ENCODE data around the gene SLC4A5.

SLC4A5 gene, protein sequence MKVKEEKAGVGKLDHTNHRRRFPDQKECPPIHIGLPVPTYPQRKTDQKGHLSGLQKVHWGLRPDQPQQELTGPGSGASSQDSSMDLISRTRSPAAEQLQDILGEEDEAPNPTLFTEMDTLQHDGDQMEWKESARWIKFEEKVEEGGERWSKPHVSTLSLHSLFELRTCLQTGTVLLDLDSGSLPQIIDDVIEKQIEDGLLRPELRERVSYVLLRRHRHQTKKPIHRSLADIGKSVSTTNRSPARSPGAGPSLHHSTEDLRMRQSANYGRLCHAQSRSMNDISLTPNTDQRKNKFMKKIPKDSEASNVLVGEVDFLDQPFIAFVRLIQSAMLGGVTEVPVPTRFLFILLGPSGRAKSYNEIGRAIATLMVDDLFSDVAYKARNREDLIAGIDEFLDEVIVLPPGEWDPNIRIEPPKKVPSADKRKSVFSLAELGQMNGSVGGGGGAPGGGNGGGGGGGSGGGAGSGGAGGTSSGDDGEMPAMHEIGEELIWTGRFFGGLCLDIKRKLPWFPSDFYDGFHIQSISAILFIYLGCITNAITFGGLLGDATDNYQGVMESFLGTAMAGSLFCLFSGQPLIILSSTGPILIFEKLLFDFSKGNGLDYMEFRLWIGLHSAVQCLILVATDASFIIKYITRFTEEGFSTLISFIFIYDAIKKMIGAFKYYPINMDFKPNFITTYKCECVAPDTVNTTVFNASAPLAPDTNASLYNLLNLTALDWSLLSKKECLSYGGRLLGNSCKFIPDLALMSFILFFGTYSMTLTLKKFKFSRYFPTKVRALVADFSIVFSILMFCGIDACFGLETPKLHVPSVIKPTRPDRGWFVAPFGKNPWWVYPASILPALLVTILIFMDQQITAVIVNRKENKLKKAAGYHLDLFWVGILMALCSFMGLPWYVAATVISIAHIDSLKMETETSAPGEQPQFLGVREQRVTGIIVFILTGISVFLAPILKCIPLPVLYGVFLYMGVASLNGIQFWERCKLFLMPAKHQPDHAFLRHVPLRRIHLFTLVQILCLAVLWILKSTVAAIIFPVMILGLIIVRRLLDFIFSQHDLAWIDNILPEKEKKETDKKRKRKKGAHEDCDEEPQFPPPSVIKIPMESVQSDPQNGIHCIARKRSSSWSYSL

DNA sequence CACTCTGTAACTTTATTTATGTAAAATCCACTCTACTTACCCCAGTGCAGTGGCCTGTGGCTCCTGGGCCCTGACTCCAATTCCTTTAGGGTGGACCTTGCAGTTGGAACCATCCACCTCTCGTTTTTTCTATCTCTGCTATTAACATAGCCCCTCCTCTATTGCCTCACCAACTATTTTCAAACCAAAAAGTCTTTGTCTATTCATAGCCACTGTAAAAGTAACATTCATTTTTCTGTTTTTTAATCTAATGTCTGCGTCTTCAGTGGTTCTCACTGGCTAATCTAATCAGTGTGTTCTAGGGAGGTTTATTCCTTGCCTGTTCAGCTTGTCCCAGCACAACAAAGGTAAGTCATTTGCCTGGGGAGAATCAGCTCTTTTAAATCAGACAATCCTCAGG is at the start of gene SLC4A5:
Gene SLC4A5, minus strand, starts transcription at position 101 of the 400 bp plus-strand sequence. CDS start 28,393 bp downstream, outside the sequence.
- no peak for DNase-seq (ENCODE audit: low read depth)

DNA sequence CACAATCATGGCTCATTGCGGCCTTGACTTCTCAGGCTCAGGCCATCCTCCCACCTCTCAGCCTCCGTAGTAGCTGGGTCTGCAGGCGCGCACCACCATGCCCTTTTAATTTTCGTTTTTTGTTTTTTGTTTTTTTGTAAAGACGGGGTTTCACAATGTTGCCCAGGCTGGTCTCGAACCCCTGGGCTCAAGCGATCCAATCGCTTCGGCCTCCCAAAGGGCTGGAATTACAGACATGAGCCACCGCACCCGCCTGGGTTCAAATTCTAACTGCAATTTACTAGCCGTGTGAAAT is 49.2 kb upstream of the SLC4A5 start:
- DNase-seq (ENCODE audit: low read depth) = no peak

DNA sequence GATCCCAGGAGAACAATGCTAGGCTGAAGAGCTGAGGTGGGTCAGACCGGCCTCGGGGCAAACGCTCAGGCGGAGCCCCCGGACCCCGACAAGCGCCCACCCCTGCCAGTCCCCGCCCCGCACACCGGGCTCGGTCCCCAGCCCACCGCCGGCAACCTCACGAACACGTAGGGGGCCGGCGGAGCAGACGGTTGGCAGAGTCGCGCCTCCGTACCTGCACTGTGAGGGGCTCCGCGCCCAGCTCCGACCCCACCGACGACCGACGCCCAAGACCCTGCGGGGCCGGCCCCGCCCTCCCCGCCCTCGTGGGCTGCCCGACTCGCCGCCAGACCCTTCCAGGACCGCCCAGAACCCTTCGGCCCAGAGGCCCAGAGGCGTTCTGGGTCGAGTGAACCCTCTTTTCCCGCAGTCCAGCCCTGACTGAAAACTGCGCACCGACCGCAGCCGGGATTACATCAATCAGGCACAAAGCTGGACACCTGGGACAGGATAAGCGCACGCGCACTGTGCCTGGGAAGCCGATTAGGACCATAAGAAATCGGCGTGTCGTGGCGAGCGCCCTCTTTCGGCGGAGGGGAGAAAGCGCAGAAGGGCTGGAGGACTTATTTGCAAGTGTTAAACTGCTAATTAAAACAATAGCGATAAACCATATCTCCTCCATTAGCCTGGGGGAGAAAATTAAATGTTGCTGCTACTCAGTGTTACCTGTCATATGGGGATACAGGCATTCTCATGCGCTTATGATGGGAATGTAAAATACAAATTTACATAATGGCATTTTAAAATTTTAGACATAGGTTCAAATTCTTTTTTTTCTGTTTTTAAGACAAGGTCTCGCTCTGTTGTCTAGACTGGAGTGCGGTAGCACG is 48.6 kb upstream of the SLC4A5 start:
- peak; percentile 84 for DNase-seq (ENCODE audit: low read depth)

DNA sequence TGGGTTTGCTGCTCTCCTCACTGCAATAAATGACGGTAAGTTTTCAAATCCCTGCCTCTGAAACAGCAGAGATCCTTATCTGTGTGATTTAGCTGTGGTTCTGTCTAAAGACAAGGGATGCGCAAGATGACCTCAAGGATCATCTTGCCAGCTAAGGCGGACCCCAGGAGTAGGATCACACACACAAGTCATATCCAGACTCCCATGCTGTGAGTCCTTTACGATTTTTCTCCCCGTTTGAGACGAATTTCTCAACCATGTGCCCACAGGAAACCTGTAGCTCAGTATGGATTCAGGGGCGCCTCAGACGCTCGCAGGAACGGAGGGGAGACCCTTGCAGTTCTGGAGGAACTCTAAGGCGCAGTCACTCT is 48.0 kb upstream of the SLC4A5 start:
- no peak for DNase-seq (ENCODE audit: low read depth)

DNA sequence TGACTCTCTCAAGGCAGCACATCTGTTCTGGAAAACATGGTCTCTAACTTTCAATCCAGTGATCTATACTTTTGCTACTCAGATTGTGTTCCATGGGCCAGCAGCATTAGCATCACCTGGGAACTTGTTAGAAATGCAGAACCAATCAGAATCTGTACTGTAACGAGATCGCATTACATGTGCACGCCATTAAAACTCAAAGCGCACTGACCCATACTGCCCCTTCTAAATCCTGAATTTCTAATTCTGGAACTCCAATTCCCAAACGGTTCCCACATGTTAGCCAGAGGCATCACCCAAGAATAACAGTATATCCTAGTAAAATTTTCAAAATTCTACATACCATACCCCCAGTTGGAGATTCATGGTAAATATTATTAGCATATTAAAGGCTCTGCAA is 47.4 kb upstream of the SLC4A5 start:
- DNase-seq (ENCODE audit: low read depth) = no peak

DNA sequence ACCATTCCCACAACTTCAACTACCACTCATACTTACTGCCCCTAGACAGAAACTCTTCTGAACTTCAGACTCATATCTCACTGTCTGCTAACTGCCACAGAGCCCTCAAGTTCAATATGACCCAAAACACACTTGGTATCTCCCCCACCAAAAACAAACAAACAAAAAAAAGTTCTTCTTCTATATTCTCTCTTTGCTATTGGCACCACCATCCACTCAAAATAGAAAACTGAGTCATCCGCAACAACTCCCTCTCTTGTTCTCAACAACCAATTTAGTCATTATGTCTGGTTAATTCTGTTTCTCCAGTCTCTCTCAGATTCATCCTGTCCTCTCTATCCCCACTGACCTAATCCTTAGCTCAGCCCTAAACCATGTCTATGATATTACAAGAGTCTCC is 44.1 kb upstream of the SLC4A5 start:
- no peak for DNase-seq (ENCODE audit: low read depth)

DNA sequence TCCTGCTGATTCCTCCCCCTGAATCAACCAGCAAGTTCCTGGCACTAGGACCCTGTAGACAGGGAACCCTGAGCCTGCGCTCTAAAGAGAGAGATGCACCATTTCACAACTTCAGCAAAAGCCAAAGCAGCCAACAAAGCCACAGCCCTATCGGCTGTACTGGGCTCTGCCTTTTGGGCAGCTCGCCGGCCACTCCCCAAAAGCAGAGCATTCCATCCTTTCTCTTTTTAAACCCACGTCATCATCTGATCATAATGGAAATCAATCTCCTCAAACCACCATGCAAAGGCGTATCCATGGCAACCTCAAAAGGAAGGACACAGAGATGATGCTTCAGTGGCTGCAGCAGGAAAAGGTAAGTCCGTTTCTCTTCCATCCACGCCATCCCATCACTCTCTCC is 42.2 kb upstream of the SLC4A5 start:
- no peak for DNase-seq (ENCODE audit: low read depth)

DNA sequence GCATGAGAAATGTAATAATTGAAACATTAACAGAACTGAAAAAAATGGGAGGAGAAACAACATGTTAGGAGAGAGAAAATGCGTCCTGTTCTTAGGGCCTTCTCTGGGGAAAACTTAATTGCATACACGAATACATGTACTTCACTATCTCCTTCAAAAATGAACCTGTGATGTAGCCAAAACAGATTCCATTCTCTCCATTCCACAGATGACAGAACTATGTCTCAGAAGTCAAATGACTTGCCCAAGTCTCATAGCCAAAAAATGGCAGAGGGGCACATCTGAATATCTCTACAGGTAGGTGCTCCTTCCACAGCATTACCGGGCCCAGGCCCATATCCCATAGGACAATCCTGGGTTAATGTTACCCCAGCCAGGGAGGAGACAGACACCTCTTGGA is 40.8 kb upstream of the SLC4A5 start:
- no peak for DNase-seq (ENCODE audit: low read depth)

DNA sequence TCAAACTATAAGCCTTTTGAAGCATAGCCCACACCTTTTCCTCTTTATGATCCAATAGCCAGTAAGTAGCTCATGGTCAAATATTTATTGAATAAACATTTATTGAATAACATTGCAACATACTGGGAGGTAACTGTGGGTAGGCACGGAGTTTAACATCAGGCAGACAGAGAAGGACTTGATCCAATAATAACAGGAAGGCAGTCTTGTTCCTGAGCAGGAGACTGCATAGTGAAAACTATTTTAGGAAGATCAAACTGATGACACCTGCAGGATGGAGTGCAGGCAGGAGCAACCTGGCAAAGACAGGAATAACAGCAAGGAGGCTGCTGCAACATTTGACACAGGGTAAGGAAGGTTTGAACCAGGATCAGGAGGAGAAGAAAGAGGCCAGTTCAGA is 40.0 kb upstream of the SLC4A5 start:
- DNase-seq (ENCODE audit: low read depth) = no peak

DNA sequence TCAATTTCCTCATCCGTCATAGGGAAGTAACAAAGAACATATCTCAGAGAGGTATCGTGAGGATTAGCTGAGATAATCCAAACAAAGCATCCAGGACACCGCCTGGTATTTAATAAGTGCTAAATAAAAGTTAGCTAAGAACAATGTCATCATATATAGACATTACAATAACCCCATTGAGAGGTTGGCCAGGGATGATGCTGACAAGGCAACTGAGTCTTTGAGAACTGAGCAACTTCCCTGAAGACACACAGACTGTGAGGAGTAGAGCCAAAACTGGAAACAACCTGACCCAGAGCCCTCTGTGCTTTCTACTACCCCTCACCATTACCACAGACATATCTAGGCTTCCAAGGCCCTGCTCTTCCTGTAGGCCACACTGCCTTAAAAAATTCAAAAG is 38.5 kb upstream of the SLC4A5 start:
- no peak for DNase-seq (ENCODE audit: low read depth)

DNA sequence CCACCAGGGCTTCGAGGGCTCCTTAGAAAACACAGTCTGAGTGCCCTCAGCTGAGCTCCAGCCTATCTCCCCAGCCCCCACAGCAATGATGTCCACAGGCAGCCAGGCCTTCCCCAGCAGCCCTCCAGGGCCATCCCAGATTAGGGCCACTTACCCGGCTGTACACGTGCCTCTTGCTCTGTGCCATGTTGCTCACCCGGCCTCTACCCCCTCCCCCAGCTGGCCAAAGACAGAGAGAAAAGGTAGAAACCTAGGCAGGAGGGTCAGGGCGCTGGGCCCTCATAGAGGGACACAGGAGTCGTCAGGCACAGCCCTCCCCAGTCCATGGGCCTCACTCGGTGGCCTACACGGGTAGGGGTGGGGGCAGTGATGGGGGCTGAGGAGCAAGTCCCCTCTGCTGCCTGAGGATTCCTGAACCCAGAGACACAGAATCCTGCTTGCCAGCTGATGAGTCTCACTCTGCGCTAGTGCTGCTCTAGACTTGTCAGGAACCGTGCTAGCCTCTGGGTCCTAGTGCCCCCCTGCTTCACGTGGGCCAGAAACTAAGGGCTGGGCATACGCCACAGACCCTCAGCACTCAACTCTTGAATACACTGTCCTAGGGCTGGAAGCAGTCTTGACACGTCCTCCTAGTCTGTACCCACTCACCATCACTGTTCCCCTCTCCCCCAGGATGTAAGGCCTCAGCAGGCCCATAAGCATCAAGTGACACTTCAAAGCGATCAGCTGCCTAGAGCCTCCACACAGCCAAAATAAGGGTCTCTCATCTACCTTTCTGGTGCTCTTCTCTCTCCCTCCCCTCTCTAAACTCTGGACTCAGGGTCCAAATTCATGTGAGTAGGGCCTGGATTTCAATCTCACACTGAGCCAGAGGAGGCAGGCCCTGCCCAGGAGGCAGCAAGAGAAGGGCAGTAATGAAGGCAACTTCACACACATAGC is 36.9 kb upstream of the SLC4A5 start, which contains the start of gene DCTN1:
Gene DCTN1, minus strand, starts transcription at position 461 of the 939 bp plus-strand sequence. Its CDS starts 274 bp downstream, at position 187.
- DNase-seq (ENCODE audit: low read depth) = no peak

DNA sequence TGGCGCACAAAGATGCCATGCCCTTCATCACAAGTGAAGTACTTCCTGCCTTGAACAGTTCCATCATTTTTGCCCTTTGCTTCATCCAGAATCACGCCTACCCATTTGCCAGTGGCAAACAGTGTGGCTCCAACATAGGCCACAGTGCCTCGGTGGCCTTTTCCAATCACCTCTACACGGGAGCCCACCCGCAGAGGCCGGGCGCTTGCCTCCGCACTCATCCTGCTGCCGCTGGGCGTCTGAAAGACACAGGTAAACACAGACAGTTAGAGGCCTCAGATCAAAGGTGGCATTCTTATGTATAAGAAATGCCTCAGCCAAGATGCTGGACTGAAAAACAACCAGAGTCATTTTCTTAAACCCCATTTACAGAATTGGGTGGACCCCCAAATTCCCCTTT is 34.8 kb upstream of the SLC4A5 start:
- DNase-seq (ENCODE audit: low read depth) = no peak

DNA sequence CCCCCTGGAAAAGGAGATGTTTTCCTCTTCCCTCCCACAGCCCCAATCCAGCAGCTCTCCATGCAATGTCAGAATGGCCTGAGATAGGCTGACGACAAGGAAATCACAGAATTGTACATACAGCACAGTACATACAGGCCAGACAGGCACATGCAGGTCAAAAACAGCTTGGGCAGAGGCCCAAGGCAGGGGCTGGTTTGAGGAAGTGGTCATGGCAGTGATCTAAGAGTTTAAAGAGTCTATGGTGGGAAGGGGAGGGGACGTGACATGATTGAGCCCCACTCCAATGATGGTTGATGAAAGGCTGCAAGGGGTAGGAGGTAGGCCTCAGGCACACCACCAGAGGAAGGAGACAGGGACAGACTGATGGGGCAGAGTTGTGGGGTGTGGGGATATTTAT is 32.6 kb upstream of the SLC4A5 start:
- no peak for DNase-seq (ENCODE audit: low read depth)

DNA sequence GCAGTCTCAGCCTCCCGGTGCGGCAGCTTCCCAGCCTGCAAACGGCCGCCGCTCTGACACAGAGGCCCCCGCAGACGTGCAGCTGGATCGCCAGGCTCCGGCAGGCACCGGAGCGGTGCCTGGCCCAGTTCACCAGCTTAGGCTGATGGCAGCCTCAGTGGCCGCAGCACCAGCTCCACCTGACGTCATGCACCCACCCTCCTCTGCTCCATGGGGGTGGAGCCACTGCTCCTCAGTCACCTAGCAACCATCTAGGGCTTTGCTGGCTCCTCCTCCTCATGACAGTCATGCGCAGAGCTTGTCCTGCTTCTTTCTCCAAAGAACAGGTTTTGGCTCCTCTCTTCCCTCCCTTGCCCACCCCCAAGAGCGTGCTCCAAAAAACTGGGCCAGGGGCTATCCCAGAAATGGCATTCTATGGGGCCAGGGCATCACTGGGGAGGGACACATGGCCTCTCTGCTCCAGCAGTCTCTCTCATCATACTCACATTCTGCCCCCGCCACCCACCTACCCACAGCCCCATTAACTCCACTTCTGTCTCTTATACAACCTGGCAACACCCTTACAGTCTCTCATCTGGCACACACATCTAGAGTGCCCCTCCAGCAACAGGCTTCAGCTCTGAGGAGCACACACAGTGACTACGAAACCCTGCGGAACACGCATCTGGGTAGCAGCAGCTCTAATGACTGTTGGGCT is 31.4 kb upstream of the SLC4A5 start:
- no peak for DNase-seq (ENCODE audit: low read depth)

DNA sequence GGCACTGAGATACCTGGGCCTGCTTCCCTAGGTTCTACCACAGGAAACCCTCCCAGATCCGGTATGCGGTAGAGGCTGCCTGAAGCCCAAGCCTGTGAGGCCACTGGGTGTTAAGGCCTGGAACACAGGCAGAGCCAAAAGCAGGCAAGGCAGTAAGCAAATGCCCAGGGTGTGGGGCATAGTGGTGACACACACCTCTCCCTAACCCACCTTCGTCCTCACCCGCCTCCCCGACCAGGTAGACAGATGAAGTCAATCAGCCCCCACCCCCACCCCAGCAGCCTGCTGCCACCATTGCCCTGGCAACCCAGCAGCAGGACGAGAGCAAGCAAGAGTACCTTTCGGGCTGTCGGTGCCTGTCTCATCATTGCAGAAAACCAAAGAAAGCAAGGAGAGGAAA is 30.8 kb upstream of the SLC4A5 start:
- no peak for DNase-seq (ENCODE audit: low read depth)

DNA sequence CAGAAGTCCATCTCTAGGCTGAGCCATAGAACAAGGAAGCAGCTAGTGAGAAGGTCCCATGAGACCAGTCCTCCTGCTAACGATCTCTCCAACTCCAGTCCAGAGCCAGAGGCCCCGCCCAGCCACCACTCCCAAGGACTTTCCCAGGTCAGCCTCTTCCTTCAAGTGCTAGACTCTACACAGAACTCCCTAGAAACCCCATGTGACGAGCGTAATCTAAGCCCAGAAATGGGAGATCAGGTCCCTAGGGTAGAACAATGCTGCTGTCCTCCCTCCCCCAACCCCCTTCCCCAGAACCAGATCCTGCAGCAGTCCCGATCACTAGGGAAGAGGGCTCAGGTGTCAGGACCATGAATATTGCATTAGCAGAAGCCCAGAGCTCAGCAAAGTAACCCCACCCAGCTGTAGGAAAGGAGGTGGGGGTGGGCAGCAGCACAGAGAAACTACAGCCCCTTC is 30.0 kb upstream of the SLC4A5 start:
- no peak for DNase-seq (ENCODE audit: low read depth)

DNA sequence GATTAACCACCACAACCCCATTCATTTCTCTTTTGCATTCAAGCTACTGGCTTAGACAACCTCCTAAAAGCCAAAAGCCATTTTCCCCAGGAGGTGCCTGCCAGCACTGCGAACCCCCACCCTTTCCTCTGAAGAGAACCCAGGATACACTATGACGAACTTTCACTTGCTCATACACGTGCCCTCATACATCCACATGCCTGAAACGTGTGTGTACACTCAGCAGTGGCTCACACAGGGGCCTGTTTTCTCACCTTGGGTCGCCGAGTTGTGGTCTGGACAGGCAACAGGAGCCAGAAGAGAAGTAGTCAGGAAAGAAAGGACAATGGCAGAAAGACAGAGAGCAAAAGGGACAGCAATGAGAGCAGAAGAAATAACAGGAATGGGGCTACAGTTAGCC is 29.5 kb upstream of the SLC4A5 start:
- no peak for DNase-seq (ENCODE audit: low read depth)

DNA sequence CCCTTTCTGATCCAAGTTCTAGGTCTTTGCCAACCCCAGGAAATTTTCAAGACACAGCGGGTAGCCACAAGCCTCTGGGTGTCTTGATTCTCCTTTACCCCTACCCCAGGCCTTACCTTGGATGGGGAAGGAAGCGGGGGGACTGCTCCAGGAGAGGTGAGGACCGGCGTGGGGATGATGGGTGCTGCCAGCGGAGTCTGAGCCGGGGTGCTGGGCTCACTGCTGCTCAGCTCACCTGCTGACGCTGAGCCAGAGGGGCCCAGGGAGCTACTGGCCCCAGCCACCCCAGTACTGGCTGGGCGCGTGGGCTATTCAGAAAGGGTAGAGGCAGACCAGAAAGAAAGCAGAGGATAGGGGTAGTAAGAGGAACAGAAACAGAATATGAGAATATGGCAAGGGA is 28.2 kb upstream of the SLC4A5 start:
- DNase-seq (ENCODE audit: low read depth) = no peak

DNA sequence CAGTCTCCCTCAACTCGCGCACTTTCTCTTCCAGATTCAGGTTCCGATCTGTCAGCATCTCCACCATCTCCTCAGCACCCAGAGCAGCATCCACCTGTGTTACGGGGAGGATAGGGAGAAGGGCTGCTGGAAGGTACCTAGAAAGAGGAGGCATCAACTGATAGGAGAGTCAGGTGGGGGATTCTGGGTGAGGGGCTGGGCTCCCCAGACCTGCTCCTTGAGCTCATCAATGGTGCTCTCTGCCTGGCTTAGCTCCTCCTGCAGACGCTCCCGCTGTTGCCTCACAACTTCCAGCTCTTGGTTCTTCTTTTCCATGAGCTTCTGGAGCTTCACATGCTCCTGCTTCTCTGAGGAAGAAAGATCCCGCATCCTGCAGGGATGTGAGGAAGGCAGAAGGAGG is 26.8 kb upstream of the SLC4A5 start:
- DNase-seq (ENCODE audit: low read depth) = no peak

DNA sequence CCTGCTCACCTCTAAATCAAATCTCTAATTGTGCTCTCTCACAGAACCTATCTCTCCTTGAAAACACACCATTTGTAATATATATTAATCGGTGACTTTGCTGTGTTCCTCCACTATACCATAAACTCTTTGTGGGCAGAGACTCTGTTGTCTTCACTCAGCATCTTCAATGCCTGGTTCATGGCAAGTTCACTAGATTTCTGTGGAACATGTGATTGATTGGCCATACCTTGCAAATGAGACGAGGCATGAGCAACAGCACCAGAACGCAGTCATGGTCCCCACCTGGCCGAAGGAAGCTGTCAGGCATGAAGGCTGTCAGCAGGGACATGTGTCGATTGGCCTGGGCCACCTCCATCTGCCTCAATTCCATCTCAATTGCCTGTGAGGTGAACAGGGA is 25.3 kb upstream of the SLC4A5 start:
- no peak for DNase-seq (ENCODE audit: low read depth)
